HPDE6-E6E7 (cell line): ENCODE results near the gene MPPED1.

Experiments used
- DNase-seq: peaks from one replicate; pipeline ENCODE4 v3.0.0; 2011; ENCODE audit warnings: missing footprints; ENCODE audit errors: extremely low spot score

Gene MPPED1

GRCh38 chr22:43392385-43392989, 19.3 kb upstream of the MPPED1 start:
- no peak for DNase-seq

DNA sequence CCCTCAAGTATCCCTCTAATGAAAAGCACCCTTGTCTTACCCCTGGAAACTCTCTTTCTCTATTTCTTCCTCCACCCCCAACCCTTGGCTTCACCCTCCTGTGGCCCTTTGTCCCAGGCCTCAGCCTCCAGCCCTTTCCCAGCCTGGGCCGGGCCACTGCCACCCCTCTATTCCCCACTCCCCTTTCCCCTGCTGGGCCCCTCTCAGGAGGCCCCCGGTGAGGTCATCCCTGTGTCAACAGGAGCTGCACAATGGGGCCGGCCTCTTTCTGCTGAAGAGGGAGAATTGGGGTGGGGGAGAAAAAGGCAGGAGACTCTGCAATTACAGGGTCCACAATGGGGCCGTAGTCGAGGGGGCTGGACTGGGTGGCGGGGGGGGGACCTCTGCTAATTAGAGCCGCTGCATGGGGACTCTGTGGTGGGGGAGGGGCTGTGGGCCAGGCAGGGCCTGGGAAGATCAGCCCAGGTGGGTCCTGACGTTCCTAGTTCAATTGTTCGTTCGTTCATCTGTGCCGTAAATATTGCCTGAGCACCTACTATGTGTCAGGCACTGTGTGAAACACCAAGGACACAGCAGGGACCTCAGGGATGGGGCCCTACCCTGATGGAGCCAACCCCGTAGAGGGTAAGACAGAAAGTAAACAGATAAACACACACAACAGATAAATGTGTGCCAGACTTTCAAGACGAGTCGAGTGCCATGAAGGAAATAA, 18.5 kb upstream of the MPPED1 start:
- no peak for DNase-seq

GRCh38 chr22:43393844-43394474, 17.9 kb upstream of the MPPED1 start:
- no peak for DNase-seq

DNA sequence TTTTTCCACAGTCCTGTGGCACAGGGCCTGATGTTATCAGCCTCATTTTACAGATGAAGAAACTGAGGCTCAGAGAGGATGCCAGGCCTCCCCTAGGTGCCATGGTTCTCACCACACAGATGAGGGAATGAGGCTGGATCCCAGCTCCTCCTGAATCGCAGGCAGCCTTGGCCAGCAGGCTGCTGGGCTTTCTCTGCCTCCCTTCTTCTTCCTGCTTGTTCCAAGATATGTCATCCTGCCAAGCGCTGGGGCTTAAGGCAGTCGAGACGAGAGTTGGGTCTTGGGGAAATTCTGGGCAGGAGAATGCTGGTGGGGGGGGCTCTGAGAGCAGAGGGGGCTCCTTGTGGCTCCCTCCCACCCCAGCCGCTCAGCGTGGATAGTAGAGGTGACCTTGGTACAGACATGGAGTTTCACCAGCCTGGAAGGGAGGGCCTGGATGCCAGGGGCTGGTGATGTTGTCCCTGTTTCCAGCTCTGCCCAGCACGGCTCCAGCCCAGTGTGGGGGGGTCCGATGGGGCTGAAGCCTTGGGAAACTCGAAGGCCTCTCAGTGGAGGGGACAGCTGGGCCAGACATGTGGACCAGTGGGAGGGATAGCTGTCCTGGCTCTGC, 16.6 kb upstream of the MPPED1 start:
- no peak for DNase-seq

DNA sequence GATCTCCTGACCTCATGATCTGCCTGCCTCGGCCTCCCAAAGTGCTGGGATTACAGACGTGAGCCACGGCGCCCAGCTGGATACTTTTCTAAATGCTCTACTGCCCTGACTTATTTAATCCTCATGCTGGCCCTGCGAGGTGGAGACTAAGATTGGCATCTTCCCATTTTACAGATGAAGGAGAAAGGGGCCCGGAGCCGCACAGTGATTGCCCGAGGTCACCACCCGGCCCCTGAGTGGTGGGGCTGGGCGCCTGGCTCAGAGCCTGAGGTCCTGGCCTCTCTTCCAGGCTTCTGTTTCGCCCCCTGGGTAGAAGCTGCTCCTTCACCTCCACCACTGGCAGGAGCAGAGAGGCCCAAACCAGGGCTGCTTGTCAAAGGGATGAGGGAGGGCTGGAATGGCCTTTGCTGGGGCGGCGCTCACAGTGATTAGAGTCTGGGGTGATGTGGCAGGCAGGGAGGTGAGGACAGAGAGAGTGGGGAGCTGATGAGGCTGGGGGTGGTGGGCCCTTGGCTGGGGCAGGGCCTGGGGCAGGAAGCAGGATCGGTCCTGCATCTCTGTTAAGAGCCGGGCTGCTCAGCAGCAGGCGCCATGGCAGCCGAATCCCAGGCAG, 15.4 kb upstream of the MPPED1 start:
- DNase-seq: no peak

- no peak for DNase-seq
Measured at GRCh38 chr22:43396934-43397457, 14.8 kb upstream of the MPPED1 start.

DNA sequence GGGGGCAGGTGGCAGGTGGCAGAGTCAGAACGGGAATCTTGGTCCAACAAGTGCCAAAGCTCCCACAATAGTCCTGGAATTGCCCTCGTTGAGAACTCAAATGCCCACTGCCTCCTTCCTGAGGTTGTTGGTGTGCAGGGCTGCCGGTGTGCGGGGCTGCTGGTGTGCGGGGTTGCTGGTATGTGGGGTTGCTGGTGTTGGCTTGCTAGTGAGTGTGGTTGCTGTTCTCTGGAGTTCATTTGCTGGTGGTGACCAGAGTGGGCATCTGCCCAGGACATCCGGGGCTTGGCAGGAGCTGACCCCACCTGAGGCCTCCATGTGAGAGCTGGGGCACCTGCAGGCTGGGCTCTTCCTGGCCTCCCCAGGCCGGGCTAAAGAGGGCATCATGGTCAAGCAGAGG, 14.0 kb upstream of the MPPED1 start:
- DNase-seq: no peak

DNA sequence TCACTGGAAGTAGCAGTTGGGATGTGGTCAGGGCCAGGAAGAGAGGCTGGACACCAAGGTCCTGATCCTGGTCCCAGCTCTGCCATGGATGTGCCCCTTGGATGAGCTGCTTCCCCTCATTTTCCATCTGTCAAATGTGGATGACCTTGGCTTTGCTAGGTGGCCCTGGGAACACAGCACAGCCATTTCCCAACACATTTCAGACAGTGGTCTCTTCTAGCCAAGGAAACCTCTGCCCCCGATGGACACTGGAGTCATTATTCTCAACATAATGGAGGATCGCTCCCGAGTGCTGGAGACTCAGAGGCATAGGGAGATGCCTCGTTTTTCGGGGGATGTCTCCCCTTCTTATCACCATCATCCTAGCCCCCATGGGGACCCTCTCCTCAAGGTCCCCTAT, 13.6 kb upstream of the MPPED1 start:
- DNase-seq: no peak

GRCh38 chr22:43398910-43399309, 12.9 kb upstream of the MPPED1 start:
- DNase-seq: no peak

DNA sequence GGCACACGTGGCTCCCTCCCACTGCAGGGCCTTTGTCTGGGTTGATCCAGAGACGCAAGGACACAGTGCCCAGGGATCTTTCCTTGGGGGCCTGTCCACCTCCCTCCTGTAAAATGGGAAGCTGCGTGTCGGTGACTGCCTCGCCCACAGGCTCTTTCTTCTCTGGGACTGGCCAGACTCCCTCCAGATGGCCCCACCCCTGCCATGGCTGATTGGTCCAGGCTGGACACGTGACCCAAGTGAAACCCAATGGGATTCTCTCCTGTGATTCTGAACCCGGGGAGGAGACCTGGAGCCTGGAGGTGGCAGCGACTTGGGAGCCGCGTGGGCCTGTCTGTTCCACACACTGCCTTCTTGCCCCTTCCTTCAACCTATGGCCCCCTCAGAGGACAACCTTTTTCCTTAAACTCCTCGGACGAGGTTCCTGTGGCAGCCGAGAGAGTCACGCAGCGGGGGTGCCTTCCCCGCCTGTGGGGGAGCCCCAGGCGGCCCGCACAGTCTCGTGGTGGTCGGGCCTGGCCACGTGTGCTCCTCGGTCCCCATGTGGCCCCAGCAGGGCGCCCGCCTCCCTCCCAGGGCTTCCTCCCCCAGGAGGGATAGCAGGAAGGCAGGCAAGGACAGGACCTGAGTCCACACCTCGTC, 12.4 kb upstream of the MPPED1 start:
- DNase-seq: no peak

- DNase-seq: no peak
Measured at GRCh38 chr22:43399980-43400358, 11.8 kb upstream of the MPPED1 start.

GRCh38 chr22:43400449-43400848, 11.4 kb upstream of the MPPED1 start:
- no peak for DNase-seq

DNA sequence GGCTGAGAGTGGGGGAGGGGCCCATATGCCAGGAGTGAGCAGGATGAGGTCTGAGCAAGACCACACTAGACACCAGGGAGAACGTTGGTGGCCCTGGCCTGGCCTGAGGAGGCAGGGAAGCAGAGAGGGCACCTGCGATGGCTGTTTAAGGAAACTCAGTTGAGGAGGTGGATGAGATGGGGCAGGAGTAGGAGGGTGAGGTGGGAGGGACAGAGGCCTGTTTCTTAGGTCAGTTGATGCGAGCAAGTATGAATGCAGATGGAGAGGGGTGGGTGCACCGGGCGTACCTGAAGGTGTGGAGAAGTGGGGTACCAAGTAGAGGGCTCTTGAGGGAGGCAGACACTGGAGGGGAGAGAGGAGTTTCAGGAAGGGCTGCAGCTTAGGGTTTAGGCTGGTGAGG, 10.6 kb upstream of the MPPED1 start:
- no peak for DNase-seq

DNA sequence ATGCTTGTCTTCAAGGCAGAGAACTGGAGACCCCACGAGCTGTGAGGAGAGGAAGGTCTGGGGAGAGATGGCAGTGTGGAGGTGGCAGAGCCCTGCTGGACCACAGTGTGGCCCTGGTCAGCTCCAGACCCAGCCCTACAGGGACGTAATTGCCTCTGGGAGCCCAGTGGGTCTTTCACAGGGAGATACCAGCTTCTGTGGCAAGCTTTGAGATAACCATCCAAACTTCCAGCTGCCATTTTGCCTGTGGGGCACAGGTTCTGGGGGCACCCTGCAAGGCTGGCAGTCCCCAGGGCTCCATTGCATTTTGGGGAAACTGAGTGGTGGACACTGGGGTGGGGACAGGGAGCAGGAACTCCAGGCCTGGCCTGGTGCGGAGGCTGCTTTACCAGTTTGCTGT, 10.2 kb upstream of the MPPED1 start:
- no peak for DNase-seq

DNA sequence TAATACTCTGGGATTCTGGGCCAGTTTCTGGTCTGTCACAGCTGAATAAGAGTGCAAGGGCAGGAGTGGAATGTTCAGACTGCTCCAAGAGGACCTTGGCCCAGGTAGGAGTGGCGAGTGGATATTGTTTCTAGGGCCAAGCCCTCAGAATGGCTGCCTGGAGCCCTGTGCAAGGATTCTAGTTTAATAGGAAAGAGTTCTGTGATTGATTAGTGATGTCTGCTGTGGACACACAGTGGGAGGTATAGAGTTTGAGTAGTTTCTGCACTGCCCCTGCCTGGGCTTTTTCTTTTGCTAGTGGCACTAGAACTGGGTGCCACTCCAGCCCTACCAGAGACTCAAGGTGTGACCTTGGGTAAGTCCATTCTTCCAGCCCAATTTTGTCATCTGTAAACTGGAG, 9.7 kb upstream of the MPPED1 start:
- no peak for DNase-seq

- peak; percentile 34 for DNase-seq
Measured at GRCh38 chr22:43404673-43405385, 7.0 kb upstream of the MPPED1 start.

GRCh38 chr22:43406186-43406790, 5.5 kb upstream of the MPPED1 start:
- no peak for DNase-seq

- no peak for DNase-seq
Measured at GRCh38 chr22:43407591-43407990, 4.2 kb upstream of the MPPED1 start.

- DNase-seq: no peak
Measured at GRCh38 chr22:43408009-43408408, 3.8 kb upstream of the MPPED1 start.

- no peak for DNase-seq
Measured at GRCh38 chr22:43409046-43409445, 2.8 kb upstream of the MPPED1 start.

GRCh38 chr22:43409800-43410199, 2.0 kb upstream of the MPPED1 start:
- DNase-seq: no peak
